ENCODE data around the gene SV2B.

GRCh38 chr15:91192285-91192684 is 92.2 kb downstream of the SV2B start:
- TF ChIP-seq MYC (IDR thresholded peaks at IDR 0.05; ENCODE audit: borderline replicate concordance, low read length) (no peak), CTCF (IDR thresholded peaks at IDR 0.05) (no peak)
